Esophagus muscularis mucosa (tissue), 4 donors: ENCODE measurements around the gene MIPOL1.

Experiments used
- CTCF ChIP-seq, 3 experiments: fragments of 200-600 bp in 2 of 3; fragments of 450-650 bp in 1 of 3; sonication (generic) in 2 of 3; IDR thresholded peaks; one replicate each; pipeline ENCODE4 v1.5.1; 2017 to 2019; ENCODE audit warnings: antibody characterized with exemption in 3 of 3, mild to moderate bottlenecking in 2 of 3, moderate library complexity in 1 of 3
- EP300 ChIP-seq: sonication (generic); formaldehyde crosslinking; IDR thresholded peaks from one replicate; pipeline ENCODE4 v1.6.1; 2017; ENCODE audit warnings: antibody characterized with exemption
- POLR2A ChIP-seq: fragments of 450-650 bp; IDR thresholded peaks from one replicate; pipeline ENCODE4 v1.6.1; 2017; ENCODE audit warnings: antibody characterized with exemption, moderate library complexity, mild to moderate bottlenecking, low read depth
- POLR2AphosphoS5 ChIP-seq, 2 donors: sonication (generic); formaldehyde crosslinking; IDR thresholded peaks; one replicate each; pipeline ENCODE4 v1.6.1; 2017; ENCODE audit warnings: antibody characterized with exemption in 2 of 2

- TF ChIP-seq POLR2A (no peak), CTCF (IDR thresholded peaks at IDR 0.05) (no peak), EP300 (no peak), POLR2AphosphoS5 (IDR thresholded peaks at IDR 0.05) (no peak)
These were observed 17.7 kb upstream of the MIPOL1 start for GRCh38 chr14:37179896-37180502.
